Neutrophil (primary cell): Measurements from ENCODE around the gene THSD4.
"Not testable (repeated sequence)": the region's sequence is repeated elsewhere in the genome, so short reads cannot be mapped to it uniquely, and the experiment has no call there.

ENCODE experiments used
- H3K27ac ChIP-seq: fragments of 200-600 bp; sonication (generic); 2 replicates; pipeline ENCODE4 v1.5.1; 2016; ENCODE audit warnings: mild to moderate bottlenecking, moderate library complexity
- H3K27me3 ChIP-seq: fragments of 200-600 bp; sonication (generic); 2 replicates; pipeline ENCODE4 v1.6.0; 2016; ENCODE audit warnings: mild to moderate bottlenecking
- H3K36me3 ChIP-seq: fragments of 200-600 bp; sonication (generic); 2 replicates; pipeline ENCODE4 v1.5.1; 2017
- H3K4me1 ChIP-seq, 2 experiments: fragments of 200-600 bp in 1 of 2; sonication (generic) in 1 of 2; 1 replicate in 1 of 2; 2 replicates in 1 of 2; pipeline versions ENCODE4 v1.5.1 to v1.6.1; 2013 to 2016; ENCODE audit warnings: low read depth in 1 of 2, low read length in 1 of 2, mild to moderate bottlenecking in 1 of 2, moderate library complexity in 1 of 2; ENCODE audit not compliant: control insufficient read depth in 1 of 2, insufficient read depth in 1 of 2
- H3K4me3 ChIP-seq, 2 experiments: fragments of 200-600 bp in 1 of 2; sonication (generic) in 1 of 2; 1 replicate in 1 of 2; 2 replicates in 1 of 2; pipeline ENCODE4 v1.5.1; 2013 to 2016; ENCODE audit warnings: low read depth in 1 of 2, low read length in 1 of 2, mild to moderate bottlenecking in 1 of 2, moderate library complexity in 1 of 2
- H3K9me3 ChIP-seq: fragments of 200-600 bp; sonication (generic); 2 replicates; pipeline ENCODE4 v1.5.1; 2016
- TF ChIP-seq, protein P1 (sequence below): fragments of 200-600 bp; sonication (generic); IDR thresholded peaks from 2 replicates; pipeline ENCODE4 v1.5.1; 2016; ENCODE audit warnings: antibody characterized with exemption

THSD4 gene

DNA sequence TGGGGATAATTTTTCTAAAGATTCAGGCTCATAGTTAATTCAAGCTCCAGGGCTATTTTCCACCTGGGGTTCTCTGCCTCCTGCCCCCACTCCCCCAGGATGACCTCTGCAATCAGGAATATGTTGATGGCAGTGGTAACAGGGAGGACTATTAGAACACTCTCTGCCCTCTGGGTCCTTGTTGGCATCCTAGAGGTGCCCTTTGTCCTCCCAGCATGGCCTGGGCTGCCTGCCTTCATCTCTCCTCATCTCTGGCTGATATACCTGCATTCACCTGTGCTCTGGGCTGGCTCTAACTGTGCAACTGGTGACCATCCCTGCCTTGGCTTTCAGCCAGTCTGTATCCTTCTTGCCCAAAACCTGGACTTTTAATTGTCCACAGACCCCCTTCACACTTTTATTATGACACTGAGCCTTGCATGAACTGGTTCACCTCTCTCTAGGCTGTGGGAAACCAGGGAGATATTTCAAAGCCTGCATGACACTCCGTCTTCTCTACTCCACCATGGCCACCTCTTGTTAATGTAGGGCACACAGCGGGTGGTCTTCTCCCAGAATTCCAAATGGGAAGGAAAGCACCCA lies 199.8 kb downstream of the THSD4 start:
- H3K36me3 ChIP-seq, result no peaks in the 10 kb centered on the region
- TF ChIP-seq, protein P1, sequence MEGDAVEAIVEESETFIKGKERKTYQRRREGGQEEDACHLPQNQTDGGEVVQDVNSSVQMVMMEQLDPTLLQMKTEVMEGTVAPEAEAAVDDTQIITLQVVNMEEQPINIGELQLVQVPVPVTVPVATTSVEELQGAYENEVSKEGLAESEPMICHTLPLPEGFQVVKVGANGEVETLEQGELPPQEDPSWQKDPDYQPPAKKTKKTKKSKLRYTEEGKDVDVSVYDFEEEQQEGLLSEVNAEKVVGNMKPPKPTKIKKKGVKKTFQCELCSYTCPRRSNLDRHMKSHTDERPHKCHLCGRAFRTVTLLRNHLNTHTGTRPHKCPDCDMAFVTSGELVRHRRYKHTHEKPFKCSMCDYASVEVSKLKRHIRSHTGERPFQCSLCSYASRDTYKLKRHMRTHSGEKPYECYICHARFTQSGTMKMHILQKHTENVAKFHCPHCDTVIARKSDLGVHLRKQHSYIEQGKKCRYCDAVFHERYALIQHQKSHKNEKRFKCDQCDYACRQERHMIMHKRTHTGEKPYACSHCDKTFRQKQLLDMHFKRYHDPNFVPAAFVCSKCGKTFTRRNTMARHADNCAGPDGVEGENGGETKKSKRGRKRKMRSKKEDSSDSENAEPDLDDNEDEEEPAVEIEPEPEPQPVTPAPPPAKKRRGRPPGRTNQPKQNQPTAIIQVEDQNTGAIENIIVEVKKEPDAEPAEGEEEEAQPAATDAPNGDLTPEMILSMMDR, result no peak
- H3K9me3 ChIP-seq, result no peaks in the 10 kb centered on the region
- no peak overlapping the region for H3K27ac ChIP-seq
- H3K27me3 ChIP-seq, result no peaks in the 10 kb centered on the region
- no peak overlapping the region for H3K4me3 ChIP-seq
- H3K4me1 ChIP-seq, result no peaks in the 10 kb centered on the region

DNA sequence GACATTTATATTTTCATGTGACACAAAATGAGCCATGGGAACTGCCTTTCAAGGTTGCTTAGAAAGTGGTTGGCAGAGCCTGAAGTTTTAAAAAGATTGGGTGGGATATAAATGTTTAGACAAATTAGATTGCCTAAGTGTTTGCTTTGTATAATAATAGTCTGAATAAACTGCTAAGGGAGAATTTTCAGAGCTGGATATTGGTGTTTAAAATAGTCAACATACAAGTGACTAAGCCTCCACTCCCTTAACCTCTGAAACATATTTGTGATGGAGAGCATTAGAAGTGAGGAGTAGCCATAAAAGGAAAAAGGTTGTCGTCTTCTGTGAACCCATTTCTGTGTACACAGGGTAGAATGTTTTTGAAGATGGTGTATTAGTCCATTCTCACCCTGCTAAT lies 201.6 kb downstream of the THSD4 start:
- Histone ChIP-seq H3K4me1 (no peaks in the 10 kb centered on the region), H3K4me3 (no peak overlapping the region), H3K36me3 (no peaks in the 10 kb centered on the region), H3K9me3 (no peaks in the 10 kb centered on the region), H3K27ac (no peak overlapping the region), H3K27me3 (no peaks in the 10 kb centered on the region)
- TF ChIP-seq, protein P1, result no peak

DNA sequence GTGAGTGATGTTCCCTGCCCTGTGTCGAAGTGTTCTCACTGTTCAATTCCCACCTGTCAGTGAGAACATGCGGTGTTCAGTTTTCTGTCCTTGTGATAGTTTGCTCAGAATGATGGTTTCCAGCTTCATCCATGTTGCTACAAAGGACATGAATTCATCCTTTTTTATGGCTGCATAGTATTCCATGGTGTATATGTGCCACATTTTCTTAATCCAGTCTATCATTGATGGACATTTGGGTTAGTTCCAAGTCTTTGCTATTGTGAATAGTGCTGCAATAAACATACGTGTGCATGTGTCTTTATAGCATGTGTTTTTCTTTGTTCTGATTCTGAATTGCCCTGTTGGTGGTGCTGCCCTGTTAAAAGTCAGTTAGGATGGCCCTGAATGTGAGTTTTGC lies 204.2 kb downstream of the THSD4 start:
- not testable (repeated sequence) for H3K9me3 ChIP-seq, H3K4me3 ChIP-seq, H3K27ac ChIP-seq, H3K27me3 ChIP-seq, H3K36me3 ChIP-seq, H3K4me1 ChIP-seq

DNA sequence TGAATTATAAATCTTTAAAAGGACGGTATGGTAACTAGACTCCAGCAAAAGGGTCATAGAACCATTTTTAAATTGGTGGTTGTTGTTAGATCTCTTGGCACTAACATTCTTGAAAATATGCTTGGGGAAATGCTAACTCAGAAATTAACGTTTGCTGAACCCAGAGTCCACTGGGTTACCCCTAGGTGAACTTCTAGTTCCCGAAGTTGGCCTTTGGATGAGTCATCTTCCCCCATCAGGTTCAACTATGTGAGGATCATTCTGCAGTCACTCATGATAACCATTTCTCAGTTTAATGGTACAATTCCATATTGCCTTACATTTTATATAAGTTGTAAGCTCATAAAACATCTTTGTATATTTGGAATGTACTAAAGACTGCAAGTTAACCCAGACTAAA lies 204.7 kb downstream of the THSD4 start:
- no peaks in the 10 kb centered on the region for H3K9me3 ChIP-seq
- H3K4me3 ChIP-seq, result no peak overlapping the region
- no peak overlapping the region for H3K27ac ChIP-seq
- H3K36me3 ChIP-seq, result no peaks in the 10 kb centered on the region
- TF ChIP-seq, protein P1, result no peak
- no peaks in the 10 kb centered on the region for H3K27me3 ChIP-seq
- no peaks in the 10 kb centered on the region for H3K4me1 ChIP-seq

DNA sequence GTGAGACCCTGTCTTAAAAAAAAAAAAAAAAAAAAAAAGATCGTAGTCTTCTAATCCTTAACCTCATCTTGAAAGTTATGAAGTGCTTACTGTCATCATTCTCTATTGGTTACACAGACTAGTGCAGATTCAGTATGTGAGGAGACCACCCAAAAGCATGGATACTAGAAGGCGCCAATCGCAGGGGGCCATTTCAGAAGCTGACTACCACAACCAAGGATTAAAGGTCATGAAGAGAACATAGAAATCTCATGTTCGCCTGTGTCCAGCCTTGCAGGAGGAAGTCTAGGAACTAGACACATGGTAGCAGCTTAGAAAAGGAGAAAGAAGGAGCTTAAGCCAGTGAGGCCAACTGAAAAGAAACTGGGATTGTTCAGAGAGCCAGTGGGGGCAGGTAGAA lies 207.8 kb downstream of the THSD4 start:
- Histone ChIP-seq H3K36me3 (no peaks in the 10 kb centered on the region), H3K27me3 (no peaks in the 10 kb centered on the region), H3K4me1 (no peaks in the 10 kb centered on the region), H3K27ac (no peak overlapping the region), H3K4me3 (no peak overlapping the region), H3K9me3 (no peaks in the 10 kb centered on the region)
- TF ChIP-seq, protein P1, result no peak

DNA sequence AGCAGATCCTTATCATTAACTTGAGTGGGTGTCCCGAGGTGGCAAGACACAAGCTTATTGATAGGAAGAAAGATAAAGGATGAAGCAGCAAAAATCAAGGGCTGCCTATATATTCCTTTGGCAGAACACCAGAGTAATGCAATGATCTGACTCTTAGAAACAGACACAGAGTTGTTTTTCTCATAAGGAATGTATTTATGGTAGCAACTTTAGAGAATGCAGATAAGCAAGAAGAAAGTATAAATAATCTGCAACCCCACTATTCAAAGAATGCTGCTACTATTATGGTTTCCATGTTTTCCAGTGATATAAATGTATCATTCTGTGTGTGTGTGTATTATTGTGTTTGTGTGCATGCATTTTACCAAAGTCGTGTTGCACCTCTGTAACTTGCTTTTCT lies 208.3 kb downstream of the THSD4 start:
- H3K4me3 ChIP-seq, result no peak overlapping the region
- no peaks in the 10 kb centered on the region for H3K4me1 ChIP-seq
- H3K27ac ChIP-seq, result no peak overlapping the region
- no peaks in the 10 kb centered on the region for H3K36me3 ChIP-seq
- TF ChIP-seq, protein P1, result no peak
- H3K9me3 ChIP-seq, result no peaks in the 10 kb centered on the region
- no peaks in the 10 kb centered on the region for H3K27me3 ChIP-seq
